HepG2 (cell line): ENCODE data around the gene OTX1. TPM values are rescaled to one million over a fixed set of nuclear protein-coding genes. Genes with fewer than 3 reads are reported as not detected.

Source experiments
- ARHGAP35 ChIP-seq: sonication (generic); formaldehyde crosslinking; IDR thresholded peaks from 2 replicates; pipeline ENCODE4 v1.9.0; 2022; ENCODE audit warnings: mild to moderate bottlenecking, inconsistent platforms, moderate library complexity, missing genetic modification reagents, borderline replicate concordance
- FOXA1 ChIP-seq, 2 experiments: fragments of 450-650 bp in 1 of 2; sonication (generic) in 1 of 2; formaldehyde crosslinking in 1 of 2; IDR thresholded peaks; 2 replicates each; pipeline versions ENCODE4 v1.4.0 to v1.6.1; 2016 to 2020; ENCODE audit warnings: missing genetic modification reagents in 1 of 2
- GTF2F1 ChIP-seq: fragments of 150-350 bp; IDR thresholded peaks from 2 replicates; pipeline ENCODE4 v1.6.1; 2014; ENCODE audit warnings: low read length
- HNRNPK ChIP-seq: fragments of 200-400 bp; formaldehyde crosslinking; IDR thresholded peaks from 2 replicates; pipeline ENCODE4 v1.6.1; 2018; ENCODE audit warnings: low read length, low read depth, moderate library complexity, mild to moderate bottlenecking; ENCODE audit not compliant: poor library complexity, severe bottlenecking
- KDM4B ChIP-seq: sonication (generic); formaldehyde crosslinking; IDR thresholded peaks from 2 replicates; pipeline ENCODE4 v1.4.0; 2020; ENCODE audit warnings: missing genetic modification reagents
- RORA ChIP-seq: sonication (generic); formaldehyde crosslinking; IDR thresholded peaks from 2 replicates; pipeline ENCODE4 v1.5.0; 2020; ENCODE audit warnings: mild to moderate bottlenecking, missing genetic modification reagents, moderate library complexity
- SETDB1 ChIP-seq: sonication (generic); formaldehyde crosslinking; IDR thresholded peaks from 2 replicates; pipeline ENCODE4 v1.5.1; 2020; ENCODE audit warnings: missing genetic modification reagents, mild to moderate bottlenecking, borderline replicate concordance
- SMARCE1 ChIP-seq: fragments of 450-650 bp; IDR thresholded peaks from 2 replicates; pipeline ENCODE4 v1.6.1; 2017; ENCODE audit warnings: borderline replicate concordance
- TOPORS ChIP-seq: sonication (generic); formaldehyde crosslinking; IDR thresholded peaks from 2 replicates; pipeline ENCODE4 v1.8.0; 2023; ENCODE audit warnings: mild to moderate bottlenecking, missing genetic modification reagents
- ZEB1 ChIP-seq: IDR thresholded peaks from 2 replicates; pipeline ENCODE4 v1.6.1; 2012; ENCODE audit warnings: mild to moderate bottlenecking, low read depth, inconsistent platforms; ENCODE audit not compliant: insufficient replicate concordance
- ZNF747 ChIP-seq: sonication (generic); formaldehyde crosslinking; IDR thresholded peaks from 2 replicates; pipeline ENCODE4 v1.8.1; 2023; ENCODE audit warnings: missing genetic modification reagents, mild to moderate bottlenecking, borderline replicate concordance
- polyA plus RNA-seq, 8 experiments: library from polyadenylated mRNA; depleted of rRNA in 3 of 8; stranded (reverse) in 7 of 8; unstranded in 1 of 8; fragments of >200 nt; fragmentation: Illumina TruSeq in 4 of 8; extraction: Trizol in 4 of 8; gene quantifications; 2 replicates each; pipeline versions ENCODE4 v1.2.1 to v1.2.3, GENCODE V29; 2011 to 2016; ENCODE audit warnings: low read depth in 4 of 8, missing spikeins in 1 of 8, mixed read lengths in 1 of 8; ENCODE audit not compliant: insufficient read depth in 1 of 8
- total RNA-seq, 5 experiments: library from RNA; depleted of rRNA; stranded (reverse); fragments of >200 nt; fragmentation: Illumina TruSeq; extraction: Trizol; gene quantifications; 2 replicates each; pipeline ENCODE4 v1.2.3, GENCODE V29; 2016; ENCODE audit warnings: low read depth in 1 of 5
- TF ChIP-seq, protein P1 (sequence below): sonication (generic); formaldehyde crosslinking; IDR thresholded peaks from 2 replicates; pipeline ENCODE4 v1.5.1; 2020; ENCODE audit warnings: mild to moderate bottlenecking, missing genetic modification reagents
- TF ChIP-seq, protein P2 (sequence below): sonication (generic); formaldehyde crosslinking; IDR thresholded peaks from 2 replicates; pipeline ENCODE4 v1.4.0; 2020; ENCODE audit warnings: missing genetic modification reagents, borderline replicate concordance
- TF ChIP-seq, protein P3 (sequence below): conservative IDR thresholded peaks from 2 replicates; pipeline ENCODE4 v1.6.1; 2018; ENCODE audit warnings: missing genetic modification reagents

Gene OTX1
- total and polyA plus RNA-seq, 2 of the 13 experiments (the other 11 are each of a cell fraction or from before 2014, with no cell fraction given), result 1.0 to 5.0 TPM

DNA sequence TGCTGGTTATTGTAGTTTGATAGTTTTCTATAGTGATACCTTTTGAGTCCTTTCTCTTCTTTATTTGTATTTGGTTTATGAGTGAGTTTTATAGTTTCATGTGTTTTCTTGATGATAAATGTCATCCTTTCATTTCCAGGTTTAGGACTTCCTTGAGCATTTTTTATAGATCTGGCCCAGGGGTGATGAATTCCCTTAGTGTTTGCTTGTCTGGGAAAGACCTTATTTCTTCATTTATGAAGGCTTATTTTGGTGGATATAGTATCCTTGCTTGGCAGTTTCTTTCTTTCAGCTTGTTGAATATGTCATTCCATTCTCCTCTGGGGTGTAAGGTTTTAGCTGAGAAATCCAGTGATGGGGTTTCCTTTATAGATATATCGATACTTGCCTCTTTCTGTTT, 53.9 kb downstream of the OTX1 start (continued):
- no peak for TF ChIP-seq HNRNPK
- no peak for TF ChIP-seq KDM4B (CRISPR knock-in tag)
- TF ChIP-seq, protein P1, sequence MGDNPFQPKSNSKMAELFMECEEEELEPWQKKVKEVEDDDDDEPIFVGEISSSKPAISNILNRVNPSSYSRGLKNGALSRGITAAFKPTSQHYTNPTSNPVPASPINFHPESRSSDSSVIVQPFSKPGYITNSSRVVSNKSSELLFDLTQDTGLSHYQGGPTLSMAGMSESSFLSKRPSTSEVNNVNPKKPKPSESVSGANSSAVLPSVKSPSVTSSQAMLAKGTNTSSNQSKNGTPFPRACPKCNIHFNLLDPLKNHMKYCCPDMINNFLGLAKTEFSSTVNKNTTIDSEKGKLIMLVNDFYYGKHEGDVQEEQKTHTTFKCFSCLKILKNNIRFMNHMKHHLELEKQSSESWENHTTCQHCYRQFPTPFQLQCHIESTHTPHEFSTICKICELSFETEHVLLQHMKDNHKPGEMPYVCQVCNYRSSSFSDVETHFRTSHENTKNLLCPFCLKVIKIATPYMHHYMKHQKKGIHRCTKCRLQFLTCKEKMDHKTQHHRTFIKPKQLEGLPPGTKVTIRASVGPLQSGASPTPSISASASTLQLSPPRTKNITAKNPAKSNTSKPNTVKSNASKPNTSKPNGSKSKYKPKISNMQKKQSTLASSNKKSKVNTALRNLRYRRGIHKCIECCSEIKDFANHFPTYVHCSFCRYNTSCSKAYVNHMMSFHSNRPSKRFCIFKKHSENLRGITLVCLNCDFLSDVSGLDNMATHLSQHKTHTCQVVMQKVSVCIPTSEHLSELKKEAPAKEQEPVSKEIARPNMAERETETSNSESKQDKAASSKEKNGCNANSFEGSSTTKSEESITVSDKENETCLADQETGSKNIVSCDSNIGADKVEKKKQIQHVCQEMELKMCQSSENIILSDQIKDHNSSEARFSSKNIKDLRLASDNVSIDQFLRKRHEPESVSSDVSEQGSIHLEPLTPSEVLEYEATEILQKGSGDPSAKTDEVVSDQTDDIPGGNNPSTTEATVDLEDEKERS (CRISPR knock-in tag), result peak; percentile 81; the same call in 1 of the 2 replicates
- TF ChIP-seq FOXA1 (IDR thresholded peaks at IDR 0.05), result 0 out of 2 replicates have a peak, but pooled peaks have one; percentile 14
- TF ChIP-seq FOXA1 (CRISPR knock-in tag; IDR thresholded peaks at IDR 0.05), result no peak
- TF ChIP-seq SETDB1 (CRISPR knock-in tag), result peak; percentile 86; the same call in 1 of the 2 replicates
- TF ChIP-seq TOPORS (CRISPR knock-in tag), result peak; percentile 89; the same call in 1 of the 2 replicates
- TF ChIP-seq RORA, result no peak
- no peak for TF ChIP-seq ZNF747 (CRISPR knock-in tag)
- no peak for TF ChIP-seq SMARCE1
- TF ChIP-seq, protein P2, sequence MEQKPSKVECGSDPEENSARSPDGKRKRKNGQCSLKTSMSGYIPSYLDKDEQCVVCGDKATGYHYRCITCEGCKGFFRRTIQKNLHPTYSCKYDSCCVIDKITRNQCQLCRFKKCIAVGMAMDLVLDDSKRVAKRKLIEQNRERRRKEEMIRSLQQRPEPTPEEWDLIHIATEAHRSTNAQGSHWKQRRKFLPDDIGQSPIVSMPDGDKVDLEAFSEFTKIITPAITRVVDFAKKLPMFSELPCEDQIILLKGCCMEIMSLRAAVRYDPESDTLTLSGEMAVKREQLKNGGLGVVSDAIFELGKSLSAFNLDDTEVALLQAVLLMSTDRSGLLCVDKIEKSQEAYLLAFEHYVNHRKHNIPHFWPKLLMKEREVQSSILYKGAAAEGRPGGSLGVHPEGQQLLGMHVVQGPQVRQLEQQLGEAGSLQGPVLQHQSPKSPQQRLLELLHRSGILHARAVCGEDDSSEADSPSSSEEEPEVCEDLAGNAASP (CRISPR knock-in tag), result no peak
- no peak for TF ChIP-seq GTF2F1
- TF ChIP-seq, protein P3, sequence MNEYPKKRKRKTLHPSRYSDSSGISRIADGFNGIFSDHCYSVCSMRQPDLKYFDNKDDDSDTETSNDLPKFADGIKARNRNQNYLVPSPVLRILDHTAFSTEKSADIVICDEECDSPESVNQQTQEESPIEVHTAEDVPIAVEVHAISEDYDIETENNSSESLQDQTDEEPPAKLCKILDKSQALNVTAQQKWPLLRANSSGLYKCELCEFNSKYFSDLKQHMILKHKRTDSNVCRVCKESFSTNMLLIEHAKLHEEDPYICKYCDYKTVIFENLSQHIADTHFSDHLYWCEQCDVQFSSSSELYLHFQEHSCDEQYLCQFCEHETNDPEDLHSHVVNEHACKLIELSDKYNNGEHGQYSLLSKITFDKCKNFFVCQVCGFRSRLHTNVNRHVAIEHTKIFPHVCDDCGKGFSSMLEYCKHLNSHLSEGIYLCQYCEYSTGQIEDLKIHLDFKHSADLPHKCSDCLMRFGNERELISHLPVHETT (CRISPR knock-in tag), result no peak
- TF ChIP-seq ZEB1, result no peak
- TF ChIP-seq ARHGAP35, result no peak
